ENCODE measurements around the gene ADIG. TPM values are rescaled to one million over a fixed set of nuclear protein-coding genes. Genes with fewer than 3 reads are reported as not detected.
A peak's percentile ranks its signal among the peaks of the same experiment; 100 is the strongest.

ADIG gene
- total RNA-seq, 1 donor from 2014 or later: not detected

DNA sequence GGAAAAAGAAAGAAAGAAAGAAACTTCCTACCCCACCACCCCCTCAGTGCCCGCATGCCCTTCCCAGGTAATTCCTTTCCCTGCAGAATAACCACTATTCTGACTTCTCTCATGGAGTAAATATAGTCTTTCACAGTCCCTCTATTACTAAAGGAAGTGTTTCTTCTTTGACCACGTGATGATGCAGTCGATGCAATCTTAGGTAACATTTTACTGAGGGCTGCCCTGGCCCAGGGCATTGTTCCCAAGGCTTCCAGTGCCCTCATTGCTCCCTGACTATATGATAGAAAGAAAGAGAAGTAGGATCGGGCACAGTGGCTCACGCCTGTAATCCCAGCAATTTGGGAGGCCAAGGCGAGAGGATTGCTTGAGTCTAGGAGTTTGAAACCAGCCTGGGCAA is 49.7 kb downstream of the ADIG start:
- no peak overlapping the region for H3K4me3 Mint-ChIP-seq (ENCODE audit: unreplicated experiment)
- H3K4me1 Mint-ChIP-seq (ENCODE audit: low read depth, unreplicated experiment): peaks cover 1% of the 10 kb centered on the region
- no peak for TF ChIP-seq CTCF (IDR thresholded peaks at IDR 0.05; ENCODE audit: partially characterized antibody, unreplicated experiment)
- H3K36me3 Mint-ChIP-seq (ENCODE audit: unreplicated experiment): no peaks in the 10 kb centered on the region
- H3K27ac Mint-ChIP-seq (ENCODE audit: unreplicated experiment): no peak overlapping the region
- DNase-seq: no peak
- no peaks in the 10 kb centered on the region for H3K9me3 Mint-ChIP-seq (ENCODE audit: unreplicated experiment)
- H3K27me3 Mint-ChIP-seq (ENCODE audit: unreplicated experiment): no peaks in the 10 kb centered on the region

DNA sequence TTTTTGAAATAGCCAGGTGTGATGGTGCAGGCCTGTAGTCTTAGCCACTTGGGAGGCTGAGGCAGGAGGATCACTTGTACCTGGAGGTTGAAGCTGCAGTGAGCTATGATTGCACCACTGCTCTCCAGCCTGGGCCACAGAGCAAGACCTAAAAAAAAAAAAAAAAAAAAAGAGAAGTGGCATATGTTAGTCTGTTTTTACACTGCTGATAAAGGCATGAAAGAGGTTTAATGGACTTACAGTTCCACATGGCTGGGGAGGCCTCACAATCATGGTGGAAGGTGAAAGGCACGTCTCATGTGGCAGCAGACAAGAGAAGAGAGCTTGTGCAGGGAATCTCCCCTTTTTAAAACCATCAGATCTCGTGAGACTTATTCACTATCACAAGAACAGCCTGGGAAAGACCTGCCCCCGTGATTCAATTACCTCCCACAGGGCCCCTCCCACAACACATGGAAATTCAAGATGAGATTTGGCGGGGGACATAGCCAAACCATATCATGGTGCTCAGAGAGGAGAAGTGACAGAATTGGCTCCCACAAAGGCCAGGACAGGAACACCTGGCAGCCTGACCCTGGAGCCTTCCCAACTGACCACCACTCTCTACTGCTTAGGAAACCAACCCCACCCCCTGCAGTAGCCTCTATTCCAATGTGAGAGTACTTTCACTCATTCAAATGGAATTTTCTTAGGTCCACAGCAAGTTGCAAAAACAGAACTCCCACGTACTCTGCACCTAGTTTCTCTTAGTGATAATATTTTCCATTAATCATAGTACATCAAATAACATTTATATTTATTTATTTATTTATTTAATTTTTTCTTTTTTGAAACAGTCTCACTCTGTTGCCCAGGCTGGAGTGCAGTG is 50.4 kb downstream of the ADIG start:
- peaks cover 1% of the 10 kb centered on the region for H3K27me3 Mint-ChIP-seq (ENCODE audit: unreplicated experiment)
- no peak overlapping the region for H3K4me3 Mint-ChIP-seq (ENCODE audit: unreplicated experiment)
- TF ChIP-seq CTCF (IDR thresholded peaks at IDR 0.05; ENCODE audit: partially characterized antibody, unreplicated experiment): no peak
- peaks cover 1% of the 10 kb centered on the region for H3K4me1 Mint-ChIP-seq (ENCODE audit: low read depth, unreplicated experiment)
- no peaks in the 10 kb centered on the region for H3K36me3 Mint-ChIP-seq (ENCODE audit: unreplicated experiment)
- H3K27ac Mint-ChIP-seq (ENCODE audit: unreplicated experiment): no peak overlapping the region
- DNase-seq: no peak
- no peaks in the 10 kb centered on the region for H3K9me3 Mint-ChIP-seq (ENCODE audit: unreplicated experiment)

DNA sequence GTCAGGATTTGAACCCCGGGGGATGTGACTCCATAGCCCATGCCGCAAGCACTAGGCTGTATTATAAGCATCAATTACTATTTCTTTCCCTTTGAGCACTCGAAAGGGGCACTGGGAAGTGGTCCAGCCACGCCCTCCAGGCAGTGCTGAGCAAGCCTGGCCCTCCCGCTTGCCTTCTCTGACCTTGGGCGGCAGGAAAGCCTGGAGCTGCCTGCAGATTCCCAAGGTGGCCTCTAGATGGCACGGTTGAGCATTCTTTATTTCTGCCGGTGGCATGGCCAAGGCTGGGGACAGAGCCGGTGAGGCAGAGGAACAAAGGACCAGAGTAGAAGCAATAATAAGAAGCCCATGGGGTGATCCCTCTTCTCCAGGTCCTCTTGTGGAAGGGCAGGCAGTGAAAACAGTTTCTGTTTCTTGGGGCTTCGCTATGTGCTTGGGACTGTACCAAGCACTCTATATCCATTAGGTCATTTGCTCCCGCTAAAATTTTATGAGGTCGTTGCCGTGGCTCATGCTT is 52.6 kb downstream of the ADIG start:
- H3K27ac Mint-ChIP-seq (ENCODE audit: unreplicated experiment): no peak overlapping the region
- no peaks in the 10 kb centered on the region for H3K36me3 Mint-ChIP-seq (ENCODE audit: unreplicated experiment)
- peaks cover 4% of the 10 kb centered on the region for H3K27me3 Mint-ChIP-seq (ENCODE audit: unreplicated experiment)
- peaks cover 2% of the 10 kb centered on the region for H3K9me3 Mint-ChIP-seq (ENCODE audit: unreplicated experiment)
- H3K4me1 Mint-ChIP-seq (ENCODE audit: low read depth, unreplicated experiment): peaks cover 1% of the 10 kb centered on the region
- TF ChIP-seq CTCF (IDR thresholded peaks at IDR 0.05; ENCODE audit: partially characterized antibody, unreplicated experiment): peak; percentile 85
- no peak overlapping the region for H3K4me3 Mint-ChIP-seq (ENCODE audit: unreplicated experiment)
- DNase-seq: peak; percentile 74

DNA sequence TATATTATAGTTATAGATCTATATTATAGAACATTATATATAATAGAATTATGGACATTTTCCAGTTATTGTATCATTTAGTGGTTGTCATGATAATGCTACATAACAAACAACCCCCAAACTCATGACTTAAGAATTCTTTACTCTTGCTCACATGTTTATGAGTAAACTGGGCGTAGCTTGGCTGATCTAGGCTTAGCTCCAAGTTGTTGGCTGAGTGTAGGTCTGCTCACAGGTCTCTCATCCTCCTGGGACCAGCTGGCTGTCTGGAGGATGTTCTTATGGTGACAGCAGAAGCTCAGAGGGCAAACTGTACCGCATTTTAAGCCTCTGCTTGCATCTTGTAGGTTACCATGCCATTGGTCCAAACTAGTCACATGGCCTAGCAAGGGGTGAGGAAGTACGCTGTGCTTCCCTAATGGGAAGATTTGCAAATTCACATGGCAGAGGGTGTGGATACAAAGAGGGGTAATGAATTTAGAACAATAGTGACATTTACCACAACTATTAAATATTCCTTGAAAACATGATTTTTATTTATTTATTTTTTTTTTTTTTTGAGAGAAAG is 54.8 kb downstream of the ADIG start:
- Mint-ChIP-seq H3K4me1 (ENCODE audit: low read depth, unreplicated experiment) (peaks cover 1% of the 10 kb centered on the region), H3K36me3 (ENCODE audit: unreplicated experiment) (no peaks in the 10 kb centered on the region), H3K9me3 (ENCODE audit: unreplicated experiment) (peaks cover 3% of the 10 kb centered on the region), H3K27me3 (ENCODE audit: unreplicated experiment) (peaks cover 4% of the 10 kb centered on the region), H3K27ac (ENCODE audit: unreplicated experiment) (no peak overlapping the region), H3K4me3 (ENCODE audit: unreplicated experiment) (no peak overlapping the region)
- no peak for TF ChIP-seq CTCF (IDR thresholded peaks at IDR 0.05; ENCODE audit: partially characterized antibody, unreplicated experiment)
- DNase-seq: no peak

Other genes with a start within 250 kb of the ADIG start
- not detected for gene LBP, start 234.7 kb upstream of the ADIG start, total RNA-seq (ENCODE audit: unreplicated experiment)
- gene SNHG17, start 145.9 kb upstream of the ADIG start, total RNA-seq (ENCODE audit: unreplicated experiment): 33.0 TPM
- gene RALGAPB, start 108.4 kb upstream of the ADIG start, total RNA-seq (ENCODE audit: unreplicated experiment): 54.6 TPM
- not detected for gene ARHGAP40, start 20.6 kb downstream of the ADIG start, total RNA-seq (ENCODE audit: unreplicated experiment)
- 0.59 TPM for gene SLC32A1, start 143.3 kb downstream of the ADIG start, total RNA-seq (ENCODE audit: unreplicated experiment)
- gene ACTR5, start 167.3 kb downstream of the ADIG start, total RNA-seq (ENCODE audit: unreplicated experiment): 10.1 TPM
- gene PPP1R16B, start 224.5 kb downstream of the ADIG start, total RNA-seq (ENCODE audit: unreplicated experiment): 5.3 TPM